ENCODE data around the gene ARHGEF12.

GRCh38 chr11:120308081-120308480 is 28.1 kb upstream of the ARHGEF12 start:
- TF ChIP-seq CTCF (IDR thresholded peaks at IDR 0.05; ENCODE audit: insufficient read depth, low read length, poor library complexity, severe bottlenecking) (no peak), EZH2phosphoT487 (conservative IDR thresholded peaks at IDR 0.05; ENCODE audit: low read length) (no peak)
